GM23338 (cell line): Measurements from ENCODE around the gene POR. TPM values are rescaled to one million over a fixed set of nuclear protein-coding genes. Genes with fewer than 3 reads are reported as not detected.

ENCODE experiments used
- ATAC-seq: fragments of 200-7000 bp; cut with Tn5 transposase; 3 replicates; pipeline ENCODE4 v1.9.1; 2020
- DNase-seq: peaks from one replicate; pipeline ENCODE4 v3.0.0-alpha.2; 2015; ENCODE audit warnings: low spot score
- H2AFZ ChIP-seq: fragments of 200-600 bp; sonication (generic); 2 replicates; pipeline ENCODE4 v1.8.0; 2016; ENCODE audit warnings: antibody characterized with exemption, mild to moderate bottlenecking, moderate library complexity
- H3F3A ChIP-seq: fragments of 200-600 bp; sonication (generic); replicated peaks from 2 replicates; pipeline ENCODE4 v1.8.0; 2017; ENCODE audit warnings: antibody characterized with exemption, mixed run types, low read depth
- H3K27ac ChIP-seq: fragments of 200-600 bp; sonication (generic); 2 replicates; pipeline ENCODE4 v1.6.1; 2016; ENCODE audit warnings: low read depth
- H3K27me3 ChIP-seq: fragments of 200-600 bp; sonication (generic); 2 replicates; pipeline ENCODE4 v1.8.0; 2016; ENCODE audit warnings: mild to moderate bottlenecking, mixed run types, moderate library complexity; ENCODE audit not compliant: insufficient read depth
- H3K36me3 ChIP-seq: fragments of 200-600 bp; sonication (generic); 2 replicates; pipeline ENCODE4 v1.8.0; 2016; ENCODE audit warnings: mild to moderate bottlenecking; ENCODE audit not compliant: insufficient read depth
- H3K4me1 ChIP-seq: fragments of 200-600 bp; sonication (generic); 2 replicates; pipeline ENCODE4 v1.8.0; 2016; ENCODE audit warnings: mild to moderate bottlenecking, moderate library complexity; ENCODE audit not compliant: insufficient read depth
- H3K4me2 ChIP-seq: fragments of 200-600 bp; sonication (generic); 2 replicates; pipeline ENCODE4 v1.7.1; 2017; ENCODE audit warnings: mixed run types
- H3K4me3 ChIP-seq: fragments of 200-600 bp; sonication (generic); 2 replicates; pipeline ENCODE4 v1.6.1; 2016; ENCODE audit warnings: mixed run types
- H3K79me2 ChIP-seq: fragments of 200-600 bp; sonication (generic); replicated peaks from 2 replicates; pipeline ENCODE4 v1.8.0; 2017; ENCODE audit warnings: mild to moderate bottlenecking; ENCODE audit not compliant: insufficient read depth
- H3K9me2 ChIP-seq: fragments of 200-600 bp; sonication (generic); 2 replicates; pipeline ENCODE4 v1.8.0; 2017; ENCODE audit not compliant: insufficient read depth
- H4K20me1 ChIP-seq: fragments of 200-600 bp; sonication (generic); replicated peaks from 2 replicates; pipeline ENCODE4 v1.8.0; 2017; ENCODE audit warnings: mild to moderate bottlenecking; ENCODE audit not compliant: insufficient read depth
- H3K27ac Mint-ChIP-seq: 2 replicates; pipeline ENCODE4 v1.8.0; 2020; ENCODE audit warnings: inconsistent platforms, mild to moderate bottlenecking, moderate library complexity, mixed read lengths
- H3K27me3 Mint-ChIP-seq: 3 replicates; pipeline ENCODE4 v1.8.0; 2022; ENCODE audit warnings: low read depth, mild to moderate bottlenecking, moderate library complexity, mixed read lengths, inconsistent platforms; ENCODE audit not compliant: insufficient read depth, poor library complexity
- H3K36me3 Mint-ChIP-seq: 3 replicates; pipeline ENCODE4 v1.8.0; 2021; ENCODE audit warnings: low read depth, mild to moderate bottlenecking, inconsistent platforms, moderate library complexity, mixed read lengths
- H3K4me1 Mint-ChIP-seq: 3 replicates; pipeline ENCODE4 v1.8.0; 2020; ENCODE audit warnings: mild to moderate bottlenecking, inconsistent platforms, mixed read lengths
- H3K4me3 Mint-ChIP-seq: 3 replicates; pipeline ENCODE4 v1.8.0; 2021; ENCODE audit warnings: moderate library complexity, mild to moderate bottlenecking, inconsistent platforms, mixed read lengths
- H3K9me3 Mint-ChIP-seq: 3 replicates; pipeline ENCODE4 v1.8.0; 2020; ENCODE audit warnings: moderate library complexity, mild to moderate bottlenecking, inconsistent platforms, mixed read lengths
- CREB1 ChIP-seq: fragments of 250-450 bp; sonication (Bioruptor Pico); IDR thresholded peaks from 2 replicates; pipeline ENCODE4 v1.5.0; 2020; ENCODE audit warnings: low read depth, mild to moderate bottlenecking, moderate library complexity
- EZH2 ChIP-seq: fragments of 200-600 bp; sonication (generic); IDR thresholded peaks from one replicate; pipeline ENCODE4 v1.8.0; 2017; ENCODE audit warnings: antibody characterized with exemption, mild to moderate bottlenecking, low read depth; ENCODE audit not compliant: unreplicated experiment
- EZH2phosphoT487 ChIP-seq: fragments of 200-600 bp; sonication (generic); IDR thresholded peaks from one replicate; pipeline ENCODE4 v1.8.1; 2018; ENCODE audit warnings: antibody characterized with exemption; ENCODE audit not compliant: unreplicated experiment
- JUNB ChIP-seq: IDR thresholded peaks from one replicate; pipeline ENCODE4 v1.6.1; 2016; ENCODE audit warnings: antibody characterized with exemption; ENCODE audit not compliant: unreplicated experiment
- NANOG ChIP-seq: IDR thresholded peaks from 2 replicates; pipeline ENCODE4 v1.6.1; 2016; ENCODE audit warnings: antibody characterized with exemption, borderline replicate concordance
- POLR2AphosphoS5 ChIP-seq: IDR thresholded peaks from 2 replicates; pipeline ENCODE4 v1.6.1; 2016; ENCODE audit warnings: antibody characterized with exemption, low read depth
- STAT1 ChIP-seq: IDR thresholded peaks from one replicate; pipeline ENCODE4 v1.6.1; 2016; ENCODE audit warnings: antibody characterized with exemption; ENCODE audit not compliant: unreplicated experiment
- ZNF114 ChIP-seq: fragments of 250-450 bp; sonication (Bioruptor Pico); IDR thresholded peaks from 2 replicates; pipeline ENCODE4 v1.5.0; 2020; ENCODE audit warnings: mild to moderate bottlenecking, moderate library complexity
- polyA plus RNA-seq: library from polyadenylated mRNA; unstranded; fragments of >200 nt; fragmentation: Nextera tagmentation; extraction: Ambion mirVana; gene quantifications from 2 replicates; pipeline ENCODE4 v1.2.1, GENCODE V29; 2016
- total RNA-seq: library from RNA; depleted of rRNA; stranded (reverse); fragments of >200 nt; shearing (Covaris generic); gene quantifications from 2 replicates; pipeline ENCODE4 v1.2.3, GENCODE V29; 2014
- TF ChIP-seq, protein P1 (sequence below): fragments of 250-450 bp; sonication (Bioruptor Pico); IDR thresholded peaks from 2 replicates; pipeline ENCODE4 v1.5.0; 2020; ENCODE audit warnings: mild to moderate bottlenecking, moderate library complexity
- TF ChIP-seq, protein P2 (sequence below), 2 experiments: fragments of 200-600 bp in 1 of 2; sonication (generic) in 1 of 2; conservative IDR thresholded peaks; 2 replicates each; pipeline versions ENCODE4 v1.5.1 to v1.6.1; 2016 to 2017; ENCODE audit warnings: antibody characterized with exemption in 2 of 2, low read depth in 2 of 2, mild to moderate bottlenecking in 2 of 2, moderate library complexity in 1 of 2
- TF ChIP-seq, protein P3 (sequence below): IDR thresholded peaks from 2 replicates; pipeline ENCODE4 v1.6.1; 2016; ENCODE audit warnings: antibody characterized with exemption

Gene POR
- total and polyA plus RNA-seq, 2 experiments from 2014 or later: 126 to 164 TPM

DNA sequence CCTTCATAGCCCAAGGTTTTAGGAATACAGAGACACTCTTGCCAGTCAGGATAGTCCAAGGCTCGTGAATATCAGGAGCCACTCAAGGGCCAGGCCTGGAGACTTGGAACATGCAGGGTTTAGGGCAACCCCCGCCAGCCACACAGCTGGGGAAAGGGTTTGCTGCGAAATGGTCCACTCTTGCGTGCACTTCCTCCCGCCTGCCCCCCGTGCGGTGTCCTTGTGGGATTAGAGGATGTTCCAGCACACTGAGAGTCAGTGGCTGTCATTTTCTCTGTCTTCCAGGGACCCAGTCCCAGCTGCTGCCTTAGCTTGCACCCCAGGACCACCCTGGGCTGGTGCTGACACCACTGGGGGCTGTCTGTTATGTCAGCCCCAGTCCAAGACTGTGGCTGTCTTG is 38.5 kb downstream of the POR start (continued):
- TF ChIP-seq, protein P1, sequence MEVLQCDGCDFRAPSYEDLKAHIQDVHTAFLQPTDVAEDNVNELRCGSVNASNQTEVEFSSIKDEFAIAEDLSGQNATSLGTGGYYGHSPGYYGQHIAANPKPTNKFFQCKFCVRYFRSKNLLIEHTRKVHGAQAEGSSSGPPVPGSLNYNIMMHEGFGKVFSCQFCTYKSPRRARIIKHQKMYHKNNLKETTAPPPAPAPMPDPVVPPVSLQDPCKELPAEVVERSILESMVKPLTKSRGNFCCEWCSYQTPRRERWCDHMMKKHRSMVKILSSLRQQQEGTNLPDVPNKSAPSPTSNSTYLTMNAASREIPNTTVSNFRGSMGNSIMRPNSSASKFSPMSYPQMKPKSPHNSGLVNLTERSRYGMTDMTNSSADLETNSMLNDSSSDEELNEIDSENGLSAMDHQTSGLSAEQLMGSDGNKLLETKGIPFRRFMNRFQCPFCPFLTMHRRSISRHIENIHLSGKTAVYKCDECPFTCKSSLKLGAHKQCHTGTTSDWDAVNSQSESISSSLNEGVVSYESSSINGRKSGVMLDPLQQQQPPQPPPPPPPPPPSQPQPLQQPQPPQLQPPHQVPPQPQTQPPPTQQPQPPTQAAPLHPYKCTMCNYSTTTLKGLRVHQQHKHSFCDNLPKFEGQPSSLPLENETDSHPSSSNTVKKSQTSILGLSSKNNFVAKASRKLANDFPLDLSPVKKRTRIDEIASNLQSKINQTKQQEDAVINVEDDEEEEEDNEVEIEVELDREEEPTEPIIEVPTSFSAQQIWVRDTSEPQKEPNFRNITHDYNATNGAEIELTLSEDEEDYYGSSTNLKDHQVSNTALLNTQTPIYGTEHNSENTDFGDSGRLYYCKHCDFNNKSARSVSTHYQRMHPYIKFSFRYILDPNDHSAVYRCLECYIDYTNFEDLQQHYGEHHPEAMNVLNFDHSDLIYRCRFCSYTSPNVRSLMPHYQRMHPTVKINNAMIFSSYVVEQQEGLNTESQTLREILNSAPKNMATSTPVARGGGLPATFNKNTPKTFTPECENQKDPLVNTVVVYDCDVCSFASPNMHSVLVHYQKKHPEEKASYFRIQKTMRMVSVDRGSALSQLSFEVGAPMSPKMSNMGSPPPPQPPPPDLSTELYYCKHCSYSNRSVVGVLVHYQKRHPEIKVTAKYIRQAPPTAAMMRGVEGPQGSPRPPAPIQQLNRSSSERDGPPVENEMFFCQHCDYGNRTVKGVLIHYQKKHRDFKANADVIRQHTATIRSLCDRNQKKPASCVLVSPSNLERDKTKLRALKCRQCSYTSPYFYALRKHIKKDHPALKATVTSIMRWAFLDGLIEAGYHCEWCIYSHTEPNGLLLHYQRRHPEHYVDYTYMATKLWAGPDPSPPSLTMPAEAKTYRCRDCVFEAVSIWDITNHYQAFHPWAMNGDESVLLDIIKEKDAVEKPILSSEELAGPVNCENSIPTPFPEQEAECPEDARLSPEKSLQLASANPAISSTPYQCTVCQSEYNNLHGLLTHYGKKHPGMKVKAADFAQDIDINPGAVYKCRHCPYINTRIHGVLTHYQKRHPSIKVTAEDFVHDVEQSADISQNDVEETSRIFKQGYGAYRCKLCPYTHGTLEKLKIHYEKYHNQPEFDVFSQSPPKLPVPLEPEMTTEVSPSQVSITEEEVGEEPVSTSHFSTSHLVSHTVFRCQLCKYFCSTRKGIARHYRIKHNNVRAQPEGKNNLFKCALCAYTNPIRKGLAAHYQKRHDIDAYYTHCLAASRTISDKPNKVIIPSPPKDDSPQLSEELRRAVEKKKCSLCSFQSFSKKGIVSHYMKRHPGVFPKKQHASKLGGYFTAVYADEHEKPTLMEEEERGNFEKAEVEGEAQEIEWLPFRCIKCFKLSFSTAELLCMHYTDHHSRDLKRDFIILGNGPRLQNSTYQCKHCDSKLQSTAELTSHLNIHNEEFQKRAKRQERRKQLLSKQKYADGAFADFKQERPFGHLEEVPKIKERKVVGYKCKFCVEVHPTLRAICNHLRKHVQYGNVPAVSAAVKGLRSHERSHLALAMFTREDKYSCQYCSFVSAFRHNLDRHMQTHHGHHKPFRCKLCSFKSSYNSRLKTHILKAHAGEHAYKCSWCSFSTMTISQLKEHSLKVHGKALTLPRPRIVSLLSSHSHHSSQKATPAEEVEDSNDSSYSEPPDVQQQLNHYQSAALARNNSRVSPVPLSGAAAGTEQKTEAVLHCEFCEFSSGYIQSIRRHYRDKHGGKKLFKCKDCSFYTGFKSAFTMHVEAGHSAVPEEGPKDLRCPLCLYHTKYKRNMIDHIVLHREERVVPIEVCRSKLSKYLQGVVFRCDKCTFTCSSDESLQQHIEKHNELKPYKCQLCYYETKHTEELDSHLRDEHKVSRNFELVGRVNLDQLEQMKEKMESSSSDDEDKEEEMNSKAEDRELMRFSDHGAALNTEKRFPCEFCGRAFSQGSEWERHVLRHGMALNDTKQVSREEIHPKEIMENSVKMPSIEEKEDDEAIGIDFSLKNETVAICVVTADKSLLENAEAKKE (CRISPR knock-in tag): no peak
- TF ChIP-seq, protein P2, sequence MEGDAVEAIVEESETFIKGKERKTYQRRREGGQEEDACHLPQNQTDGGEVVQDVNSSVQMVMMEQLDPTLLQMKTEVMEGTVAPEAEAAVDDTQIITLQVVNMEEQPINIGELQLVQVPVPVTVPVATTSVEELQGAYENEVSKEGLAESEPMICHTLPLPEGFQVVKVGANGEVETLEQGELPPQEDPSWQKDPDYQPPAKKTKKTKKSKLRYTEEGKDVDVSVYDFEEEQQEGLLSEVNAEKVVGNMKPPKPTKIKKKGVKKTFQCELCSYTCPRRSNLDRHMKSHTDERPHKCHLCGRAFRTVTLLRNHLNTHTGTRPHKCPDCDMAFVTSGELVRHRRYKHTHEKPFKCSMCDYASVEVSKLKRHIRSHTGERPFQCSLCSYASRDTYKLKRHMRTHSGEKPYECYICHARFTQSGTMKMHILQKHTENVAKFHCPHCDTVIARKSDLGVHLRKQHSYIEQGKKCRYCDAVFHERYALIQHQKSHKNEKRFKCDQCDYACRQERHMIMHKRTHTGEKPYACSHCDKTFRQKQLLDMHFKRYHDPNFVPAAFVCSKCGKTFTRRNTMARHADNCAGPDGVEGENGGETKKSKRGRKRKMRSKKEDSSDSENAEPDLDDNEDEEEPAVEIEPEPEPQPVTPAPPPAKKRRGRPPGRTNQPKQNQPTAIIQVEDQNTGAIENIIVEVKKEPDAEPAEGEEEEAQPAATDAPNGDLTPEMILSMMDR (conservative IDR thresholded peaks at IDR 0.05; ENCODE audit: low read depth in 2 of 2): no peak
- TF ChIP-seq JUNB (no peak), EZH2phosphoT487 (no peak), CREB1 (CRISPR knock-in tag) (no peak)

DNA sequence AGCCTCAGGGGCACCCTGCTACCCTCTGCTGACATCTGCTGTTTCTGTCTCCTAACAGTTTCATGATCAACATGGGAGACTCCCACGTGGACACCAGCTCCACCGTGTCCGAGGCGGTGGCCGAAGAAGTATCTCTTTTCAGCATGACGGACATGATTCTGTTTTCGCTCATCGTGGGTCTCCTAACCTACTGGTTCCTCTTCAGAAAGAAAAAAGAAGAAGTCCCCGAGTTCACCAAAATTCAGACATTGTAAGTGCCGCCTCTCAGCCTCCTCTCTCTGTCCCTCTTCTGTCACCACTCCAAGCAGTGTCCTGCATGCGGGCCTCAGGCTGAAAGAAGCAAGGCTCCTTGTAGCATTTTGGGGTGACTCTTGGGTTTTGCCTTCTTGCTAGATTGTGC is 39.0 kb downstream of the POR start:
- no peaks in the 10 kb centered on the region for H3K27me3 ChIP-seq
- ATAC-seq (no peak), DNase-seq (no peak)
- H2AFZ ChIP-seq: no peak overlapping the region
- peaks cover 5% of the 10 kb centered on the region for H3K4me1 ChIP-seq
- H3K4me3 ChIP-seq: no peak overlapping the region
- H3K36me3 ChIP-seq: peaks cover 16% of the 10 kb centered on the region
- Mint-ChIP-seq H3K27me3 (peaks cover 2% of the 10 kb centered on the region), H3K27ac (no peak overlapping the region), H3K4me3 (no peak overlapping the region; the same call in 2 of the 3 replicates), H3K4me1 (peaks cover 12% of the 10 kb centered on the region), H3K9me3 (peaks cover 6% of the 10 kb centered on the region), H3K36me3 (peaks cover 44% of the 10 kb centered on the region)
- H3F3A ChIP-seq: 0 out of 2 replicates have a peak, but pooled peaks cover 4% of the 10 kb centered on the region
- no peaks in the 10 kb centered on the region for H3K9me2 ChIP-seq
- no peak overlapping the region for H3K4me2 ChIP-seq
- H4K20me1 ChIP-seq: peaks cover 8% of the 10 kb centered on the region; the same call in 1 of the 2 replicates
- H3K79me2 ChIP-seq: peaks cover 21% of the 10 kb centered on the region
- H3K27ac ChIP-seq: no peak overlapping the region
- TF ChIP-seq EZH2phosphoT487: no peak
- no peak for TF ChIP-seq NANOG
- no peak for TF ChIP-seq JUNB
- no peak for TF ChIP-seq STAT1
- no peak for TF ChIP-seq ZNF114
- no peak for TF ChIP-seq POLR2AphosphoS5
- TF ChIP-seq, protein P2 (conservative IDR thresholded peaks at IDR 0.05; ENCODE audit: low read depth in 2 of 2): no peak
- TF ChIP-seq, protein P3, sequence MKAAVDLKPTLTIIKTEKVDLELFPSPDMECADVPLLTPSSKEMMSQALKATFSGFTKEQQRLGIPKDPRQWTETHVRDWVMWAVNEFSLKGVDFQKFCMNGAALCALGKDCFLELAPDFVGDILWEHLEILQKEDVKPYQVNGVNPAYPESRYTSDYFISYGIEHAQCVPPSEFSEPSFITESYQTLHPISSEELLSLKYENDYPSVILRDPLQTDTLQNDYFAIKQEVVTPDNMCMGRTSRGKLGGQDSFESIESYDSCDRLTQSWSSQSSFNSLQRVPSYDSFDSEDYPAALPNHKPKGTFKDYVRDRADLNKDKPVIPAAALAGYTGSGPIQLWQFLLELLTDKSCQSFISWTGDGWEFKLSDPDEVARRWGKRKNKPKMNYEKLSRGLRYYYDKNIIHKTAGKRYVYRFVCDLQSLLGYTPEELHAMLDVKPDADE: no peak
- TF ChIP-seq EZH2: no peak
